Prostate gland (tissue), 2 donors: ENCODE results near the gene CA12. TPM values are rescaled to one million over a fixed set of nuclear protein-coding genes. Genes with fewer than 3 reads are reported as not detected.

Source experiments
- DNase-seq: peaks from one replicate; pipeline ENCODE4 v3.0.0-alpha.2; 2019; ENCODE audit warnings: low spot score
- H3K27ac ChIP-seq, 2 donors: fragments of 200-600 bp; sonication (generic); 2 replicates each; pipeline ENCODE4 v1.5.1; 2017 to 2019
- H3K27me3 ChIP-seq: fragments of 200-600 bp; sonication (generic); replicated peaks from 2 replicates; pipeline ENCODE4 v1.5.1; 2019; ENCODE audit not compliant: insufficient read depth
- H3K36me3 ChIP-seq, 2 donors: fragments of 200-600 bp; sonication (generic); 1 replicate in 1 of 2; 2 replicates in 1 of 2; pipeline versions ENCODE4 v1.5.1 to v1.8.1; 2017 to 2019
- H3K4me1 ChIP-seq: fragments of 200-600 bp; sonication (generic); replicated peaks from 2 replicates; pipeline ENCODE4 v1.5.1; 2019
- H3K4me3 ChIP-seq, 2 donors: fragments of 200-600 bp; sonication (generic); 2 replicates each; pipeline ENCODE4 v1.5.1; 2017 to 2019
- H3K9me3 ChIP-seq: fragments of 200-600 bp; sonication (generic); 2 replicates; pipeline ENCODE4 v1.5.1; 2017
- POLR2A ChIP-seq: fragments of 450-650 bp; IDR thresholded peaks from one replicate; pipeline ENCODE4 v1.6.1; 2016; ENCODE audit warnings: antibody characterized with exemption, mild to moderate bottlenecking
- POLR2AphosphoS5 ChIP-seq: sonication (generic); formaldehyde crosslinking; IDR thresholded peaks from one replicate; pipeline ENCODE4 v1.6.1; 2017; ENCODE audit warnings: antibody characterized with exemption
- WGBS: methylation state at CpG from one replicate; pipeline ENCODE4 v1.1.5; 2018; 5-methylcytosine and 5-hydroxymethylcytosine counted together
- intact Hi-C: fragments of 100-400 bp; cut with DNase I; formaldehyde crosslinking; loops from one replicate; pipeline ENCODE4 v1.14.2; 2022
- total RNA-seq, 2 donors: library from RNA; depleted of rRNA; stranded (reverse); fragments of >200 nt; gene quantifications; one replicate each; pipeline ENCODE4 v1.1.0, GENCODE V29; 2016
- TF ChIP-seq, protein P1 (sequence below), 4 experiments: fragments of 200-600 bp in 2 of 4; fragments of 450-650 bp in 2 of 4; sonication (generic) in 2 of 4; IDR thresholded peaks; 1 replicate in 3 of 4; 2 replicates in 1 of 4; pipeline ENCODE4 v1.5.1; 2016 to 2019; ENCODE audit warnings: antibody characterized with exemption in 4 of 4, mild to moderate bottlenecking in 2 of 4, moderate library complexity in 2 of 4

Gene CA12
- total RNA-seq, 2 donors from 2014 or later = 3.0 to 9.5 TPM

DNA sequence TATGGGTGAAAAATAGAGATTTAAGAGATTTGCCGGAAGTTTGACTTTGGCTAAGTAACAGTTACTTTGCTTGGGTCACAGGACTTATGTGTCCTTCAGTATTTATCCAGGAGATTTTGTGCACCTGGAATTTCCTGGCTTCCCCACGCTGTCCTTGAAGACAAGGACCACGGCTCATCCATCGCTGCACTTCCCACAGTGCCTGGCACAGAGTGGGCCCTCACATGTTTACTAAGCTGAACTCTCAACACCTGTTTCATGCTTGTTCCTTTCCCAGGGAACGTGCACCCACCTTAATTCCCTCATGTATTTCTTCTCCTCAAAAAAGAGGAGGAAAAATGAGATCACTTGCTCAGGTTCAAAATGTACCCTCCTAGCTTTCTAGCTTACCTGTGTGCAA is 32.0 kb downstream of the CA12 start:
- no peak overlapping the region for H3K4me3 ChIP-seq
- no peaks in the 10 kb centered on the region for H3K9me3 ChIP-seq
- WGBS = 94% methylated on average over 5 of the region's 5 CpGs
- no peaks in the 10 kb centered on the region for H3K4me1 ChIP-seq
- no peak overlapping the region for H3K27ac ChIP-seq
- H3K27me3 ChIP-seq = no peaks in the 10 kb centered on the region
- TF ChIP-seq POLR2A (no peak), POLR2AphosphoS5 (no peak)
- TF ChIP-seq, protein P1, sequence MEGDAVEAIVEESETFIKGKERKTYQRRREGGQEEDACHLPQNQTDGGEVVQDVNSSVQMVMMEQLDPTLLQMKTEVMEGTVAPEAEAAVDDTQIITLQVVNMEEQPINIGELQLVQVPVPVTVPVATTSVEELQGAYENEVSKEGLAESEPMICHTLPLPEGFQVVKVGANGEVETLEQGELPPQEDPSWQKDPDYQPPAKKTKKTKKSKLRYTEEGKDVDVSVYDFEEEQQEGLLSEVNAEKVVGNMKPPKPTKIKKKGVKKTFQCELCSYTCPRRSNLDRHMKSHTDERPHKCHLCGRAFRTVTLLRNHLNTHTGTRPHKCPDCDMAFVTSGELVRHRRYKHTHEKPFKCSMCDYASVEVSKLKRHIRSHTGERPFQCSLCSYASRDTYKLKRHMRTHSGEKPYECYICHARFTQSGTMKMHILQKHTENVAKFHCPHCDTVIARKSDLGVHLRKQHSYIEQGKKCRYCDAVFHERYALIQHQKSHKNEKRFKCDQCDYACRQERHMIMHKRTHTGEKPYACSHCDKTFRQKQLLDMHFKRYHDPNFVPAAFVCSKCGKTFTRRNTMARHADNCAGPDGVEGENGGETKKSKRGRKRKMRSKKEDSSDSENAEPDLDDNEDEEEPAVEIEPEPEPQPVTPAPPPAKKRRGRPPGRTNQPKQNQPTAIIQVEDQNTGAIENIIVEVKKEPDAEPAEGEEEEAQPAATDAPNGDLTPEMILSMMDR (IDR thresholded peaks at IDR 0.05) = no peak
- no peak for DNase-seq
- intact Hi-C loops = no loop called here
- H3K36me3 ChIP-seq = no peaks in the 10 kb centered on the region

DNA sequence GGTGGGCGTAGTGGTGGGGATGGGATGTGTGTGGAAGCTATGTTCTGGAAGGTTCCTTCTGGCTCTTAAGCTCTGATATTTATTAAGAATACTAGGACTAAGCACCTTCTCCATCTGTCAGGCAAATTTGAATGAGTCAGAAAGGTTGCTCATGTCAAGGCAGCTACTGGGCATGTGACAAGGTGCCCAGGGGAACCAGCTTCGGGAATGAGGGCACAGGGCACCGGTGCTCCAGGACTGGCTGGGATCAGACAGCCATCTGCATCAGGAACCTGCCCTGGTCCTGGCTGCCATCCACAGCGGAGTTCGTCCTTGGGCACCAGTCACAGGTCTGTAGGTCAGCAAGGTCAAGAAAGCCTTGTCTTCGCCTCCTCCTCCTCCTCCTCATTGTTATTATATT is 32.5 kb downstream of the CA12 start:
- 85% methylated on average over 6 of the region's 6 CpGs for WGBS

GRCh38 chr15:63348392-63348791 is 33.3 kb downstream of the CA12 start:
- WGBS = 33% methylated on average over 7 of the region's 7 CpGs

More for the DNA sequence above, 32.5 kb downstream of the CA12 start:
- H3K36me3 ChIP-seq = no peaks in the 10 kb centered on the region
- H3K4me3 ChIP-seq = no peak overlapping the region
- TF ChIP-seq POLR2A (no peak), POLR2AphosphoS5 (no peak)
- TF ChIP-seq, protein P1 (IDR thresholded peaks at IDR 0.05) = no peak
- intact Hi-C loops = no loop called here
- H3K4me1 ChIP-seq = no peaks in the 10 kb centered on the region
- H3K27ac ChIP-seq = no peak overlapping the region
- no peaks in the 10 kb centered on the region for H3K27me3 ChIP-seq
- H3K9me3 ChIP-seq = no peaks in the 10 kb centered on the region
- DNase-seq = no peak

GRCh38 chr15:63347074-63347857 is 34.4 kb downstream of the CA12 start:
- H3K27ac ChIP-seq = no peak overlapping the region
- H3K4me3 ChIP-seq = no peak overlapping the region

More at GRCh38 chr15:63348392-63348791, 33.3 kb downstream of the CA12 start:
- Histone ChIP-seq H3K36me3 (no peaks in the 10 kb centered on the region), H3K27me3 (no peaks in the 10 kb centered on the region), H3K9me3 (no peaks in the 10 kb centered on the region), H3K27ac (peak overlapping the region in 1 of 2 donors; percentile 58), H3K4me3 (no peak overlapping the region), H3K4me1 (no peaks in the 10 kb centered on the region)
- intact Hi-C loops = no loop called here
- peak; percentile 79 for DNase-seq
- TF ChIP-seq POLR2AphosphoS5 (peak; percentile 80), POLR2A (no peak)

GRCh38 chr15:63345391-63345752 is 36.3 kb downstream of the CA12 start:
- H3K4me1 ChIP-seq = no peaks in the 10 kb centered on the region
- 91% methylated on average over 14 of the region's 14 CpGs for WGBS
- TF ChIP-seq POLR2A (no peak), POLR2AphosphoS5 (no peak)
- TF ChIP-seq, protein P1 (IDR thresholded peaks at IDR 0.05) = no peak
- no peaks in the 10 kb centered on the region for H3K27me3 ChIP-seq
- H3K36me3 ChIP-seq = no peaks in the 10 kb centered on the region
- DNase-seq = no peak
- intact Hi-C loops = no loop called here
- H3K9me3 ChIP-seq = no peaks in the 10 kb centered on the region
- no peak overlapping the region for H3K4me3 ChIP-seq
- no peak overlapping the region for H3K27ac ChIP-seq

More at GRCh38 chr15:63347074-63347857, 34.4 kb downstream of the CA12 start:
- 37% methylated on average over 6 of the region's 6 CpGs for WGBS
- no peak for DNase-seq
- TF ChIP-seq POLR2AphosphoS5 (no peak), POLR2A (no peak)
- TF ChIP-seq, protein P1 (IDR thresholded peaks at IDR 0.05) = no peak
- intact Hi-C loops = no loop called here
- H3K4me1 ChIP-seq = no peaks in the 10 kb centered on the region
- H3K36me3 ChIP-seq = no peaks in the 10 kb centered on the region
- no peaks in the 10 kb centered on the region for H3K27me3 ChIP-seq
- no peaks in the 10 kb centered on the region for H3K9me3 ChIP-seq
